Sigmoid colon (tissue), 3 donors: ENCODE measurements around the gene KCNMB3.

ENCODE experiments used
- CTCF ChIP-seq, 4 experiments: fragments of 450-650 bp in 3 of 4; fragments of 200-600 bp in 1 of 4; IDR thresholded peaks; one replicate each; pipeline ENCODE4 v1.5.1; 2016 to 2019; ENCODE audit warnings: antibody characterized with exemption in 4 of 4, mild to moderate bottlenecking in 3 of 4, moderate library complexity in 2 of 4
- POLR2A ChIP-seq, 2 donors: fragments of 450-650 bp; IDR thresholded peaks; one replicate each; pipeline ENCODE4 v1.6.1; 2016; ENCODE audit warnings: antibody characterized with exemption in 2 of 2, mild to moderate bottlenecking in 2 of 2, moderate library complexity in 2 of 2

DNA sequence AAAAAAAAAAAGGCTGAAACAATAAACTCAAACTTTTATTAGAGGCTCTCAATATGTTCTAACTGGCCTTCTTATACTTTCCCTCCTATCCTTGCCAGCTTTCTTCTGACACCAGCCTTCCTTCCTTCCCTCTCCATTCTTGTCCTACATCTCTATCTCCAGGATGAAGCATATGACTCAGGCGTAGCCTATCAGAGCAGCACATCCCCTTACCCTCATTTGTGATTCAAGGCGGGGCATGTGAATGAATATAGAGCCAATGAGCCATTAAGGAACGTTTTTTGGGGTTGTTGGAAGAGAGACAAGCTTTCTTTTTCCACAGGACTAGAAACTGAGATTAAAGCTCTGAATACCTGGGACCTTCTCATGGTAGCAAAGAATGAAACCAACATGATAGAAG, 25.1 kb upstream of the KCNMB3 start:
- TF ChIP-seq POLR2A (IDR thresholded peaks at IDR 0.05), result no peak
- TF ChIP-seq CTCF (IDR thresholded peaks at IDR 0.05), result no peak
